Pulmonary artery endothelial cell (primary cell): ENCODE data around the gene OR8D1. TPM values are rescaled to one million over a fixed set of nuclear protein-coding genes. Genes with fewer than 3 reads are reported as not detected.
"Not testable (repeated sequence)": the region's sequence is repeated elsewhere in the genome, so short reads cannot be mapped to it uniquely, and the experiment has no call there.

Source experiments
- DNase-seq: peaks from one replicate; pipeline ENCODE4 v3.0.0-alpha.2; 2011; ENCODE audit warnings: low read depth, low spot score
- total RNA-seq: library from RNA; depleted of rRNA; stranded (reverse); fragments of >200 nt; gene quantifications from 2 replicates; pipeline ENCODE4 v1.2.3, GENCODE V29; 2014

Gene OR8D1
- total RNA-seq, 1 donor from 2014 or later: not detected

DNA sequence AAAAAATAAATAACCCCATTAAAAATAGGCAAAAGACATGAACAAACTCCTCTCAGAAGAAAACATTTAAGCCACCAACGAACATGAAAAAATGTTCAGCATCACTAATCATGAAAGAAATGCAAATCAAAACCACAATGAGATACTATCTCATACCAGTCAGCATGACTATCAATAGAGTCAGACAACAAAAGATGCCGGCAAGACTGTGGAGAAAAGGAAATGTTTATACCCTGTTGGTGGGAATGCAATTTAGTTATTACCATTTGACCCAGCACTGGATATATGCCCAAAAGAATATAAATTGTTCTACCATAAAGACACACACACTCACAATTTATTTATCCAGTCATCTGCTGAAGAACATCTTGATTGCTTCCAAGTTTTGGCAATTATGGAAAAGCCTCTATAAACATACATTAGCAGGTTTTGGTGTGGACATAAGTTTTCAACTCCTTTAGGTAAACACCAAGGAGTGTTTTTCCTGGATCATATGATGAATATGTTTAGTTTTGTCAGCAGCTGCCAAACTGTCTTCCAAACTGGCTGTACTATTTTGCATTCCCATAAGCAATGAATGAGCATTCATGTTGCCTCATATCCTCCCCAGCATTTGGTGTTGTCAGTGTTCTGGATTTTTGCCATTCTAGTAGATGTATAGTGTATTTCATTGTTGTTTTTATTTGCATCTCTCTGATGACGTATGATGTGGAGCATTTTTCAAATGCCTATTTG, 28.0 kb downstream of the OR8D1 start:
- DNase-seq: peak; percentile 30

DNA sequence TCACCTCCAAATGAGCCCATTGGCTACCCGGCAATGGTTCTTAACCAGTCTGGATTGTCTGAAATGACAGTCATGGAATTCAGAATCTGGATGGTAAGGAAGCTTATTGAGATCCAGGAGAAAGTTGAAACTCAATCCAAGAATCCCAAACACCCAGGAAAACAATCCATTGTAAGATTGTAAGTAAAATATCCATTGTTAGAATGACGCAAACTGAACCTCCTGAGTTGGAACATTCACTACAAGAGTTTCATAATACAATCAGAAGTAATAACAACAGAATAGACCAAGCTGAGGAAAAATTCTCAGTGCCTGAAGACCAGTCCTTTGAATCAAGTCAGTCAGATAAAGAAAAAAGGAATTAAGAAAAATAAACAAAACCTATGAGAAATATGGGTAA, 35.5 kb downstream of the OR8D1 start:
- no peak for DNase-seq

DNA sequence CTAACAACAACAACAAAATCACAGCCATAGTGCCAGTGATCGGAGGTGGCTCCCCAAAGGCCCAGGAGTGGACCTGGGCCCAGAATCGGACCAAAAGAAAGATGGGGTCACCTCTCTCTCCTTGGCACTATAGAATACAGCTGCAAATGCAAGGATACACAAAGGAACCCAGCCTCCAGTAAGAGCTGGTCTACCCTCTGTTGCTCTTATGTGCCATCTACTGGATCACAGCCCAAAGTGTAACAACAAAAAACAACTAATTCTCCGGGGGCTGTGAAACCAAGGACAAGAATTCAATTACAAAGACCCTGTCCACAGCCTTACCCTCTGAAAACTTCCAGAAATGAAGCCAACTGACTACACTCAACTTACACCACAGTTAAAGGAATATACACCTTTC, 35.9 kb downstream of the OR8D1 start:
- no peak for DNase-seq

DNA sequence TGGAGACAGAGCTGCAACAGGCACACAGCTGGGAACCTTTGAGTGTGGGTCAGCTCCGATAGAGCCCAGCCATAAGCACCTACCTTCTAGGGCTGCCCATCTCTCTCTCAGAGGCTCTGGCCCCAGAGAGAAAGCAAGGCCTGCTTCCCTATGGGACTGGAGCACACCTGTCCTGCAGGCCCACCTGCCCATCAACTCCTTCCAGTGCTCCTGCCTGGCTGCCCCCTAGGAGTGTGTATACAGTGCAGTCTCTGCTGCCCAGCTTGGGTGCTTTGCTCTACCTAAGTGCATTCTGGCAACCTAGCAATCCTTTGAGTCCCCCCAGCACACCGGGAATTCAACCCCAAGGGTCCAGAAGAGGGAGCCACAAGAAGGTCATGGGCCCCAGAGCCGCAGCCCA, 36.5 kb downstream of the OR8D1 start:
- no peak for DNase-seq

- peak; percentile 19 for DNase-seq
Measured at GRCh38 chr11:124276081-124276480, 37.7 kb downstream of the OR8D1 start.

- DNase-seq: no peak
Measured at GRCh38 chr11:124274000-124274399, 39.7 kb downstream of the OR8D1 start.

- not testable (repeated sequence) for DNase-seq
Measured at GRCh38 chr11:124270886-124271285, 42.9 kb downstream of the OR8D1 start.

DNA sequence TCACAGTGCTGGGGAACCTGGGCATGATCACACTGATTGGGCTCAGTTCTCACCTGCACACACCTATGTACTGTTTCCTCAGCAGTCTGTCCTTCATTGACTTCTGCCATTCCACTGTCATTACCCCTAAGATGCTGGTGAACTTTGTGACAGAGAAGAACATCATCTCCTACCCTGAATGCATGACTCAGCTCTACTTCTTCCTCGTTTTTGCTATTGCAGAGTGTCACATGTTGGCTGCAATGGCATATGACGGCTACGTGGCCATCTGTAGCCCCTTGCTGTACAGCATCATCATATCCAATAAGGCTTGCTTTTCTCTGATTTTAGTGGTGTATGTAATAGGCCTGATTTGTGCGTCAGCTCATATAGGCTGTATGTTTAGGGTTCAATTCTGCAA, 48.7 kb downstream of the OR8D1 start:
- DNase-seq: not testable (repeated sequence)

DNA sequence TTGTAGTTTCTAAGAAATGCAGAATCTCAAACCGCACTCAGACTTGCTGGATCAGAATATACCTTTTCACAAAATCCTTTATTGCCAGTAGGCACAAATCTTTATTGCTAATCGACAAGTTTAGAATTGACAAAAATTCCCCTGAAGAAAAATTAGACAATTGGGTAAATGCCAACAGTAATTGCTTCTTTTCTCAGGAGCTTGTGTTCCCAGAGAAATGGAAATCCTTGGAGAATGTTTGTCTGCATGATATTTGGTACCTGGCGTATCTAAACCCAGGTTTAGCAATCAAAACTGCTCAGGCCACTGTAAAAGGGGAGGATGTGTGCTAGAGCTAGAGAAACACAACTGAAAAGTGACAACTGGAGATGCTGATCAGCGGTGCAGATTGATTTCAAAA, 57.7 kb downstream of the OR8D1 start, which contains the start of gene OR8G5:
Gene OR8G5, plus strand, starts transcription at position 301 of the 400 bp plus-strand sequence. CDS start 8,556 bp downstream, outside the sequence.
- DNase-seq: no peak

Other genes starting within 250 kb of the OR8D1 start
- gene VWA5A, start 198.5 kb downstream of the OR8D1 start, total RNA-seq: 11.5 and 14.7 TPM in 2 replicates
- gene OR10D3, start 130.6 kb downstream of the OR8D1 start, total RNA-seq: not detected in 2 replicates
- gene OR8G1, start 72.9 kb downstream of the OR8D1 start, total RNA-seq: not detected in 2 replicates
- gene OR8G5, start 57.6 kb downstream of the OR8D1 start, total RNA-seq: not detected in 2 replicates
- not detected in 2 replicates for gene OR8D2, start 6.2 kb upstream of the OR8D1 start, total RNA-seq
- not detected in 2 replicates for gene OR8B2, start 70.5 kb upstream of the OR8D1 start, total RNA-seq
- gene OR8B3, start 85.1 kb upstream of the OR8D1 start, total RNA-seq: not detected in 2 replicates
- not detected in 2 replicates for gene OR8B4, start 110.9 kb upstream of the OR8D1 start, total RNA-seq
- gene OR8B8, start 131.7 kb upstream of the OR8D1 start, total RNA-seq: not detected in 2 replicates
- gene OR8B12, start 229.7 kb upstream of the OR8D1 start, total RNA-seq: not detected in 2 replicates